Neural crest cell (in vitro differentiated cells): ENCODE measurements around the gene DNAH9. TPM values are rescaled to one million over a fixed set of nuclear protein-coding genes. Genes with fewer than 3 reads are reported as not detected.

Source experiments
- DNase-seq: peaks from one replicate; pipeline ENCODE4 v3.0.0; 2021; ENCODE audit warnings: low read depth, mixed read lengths, low spot score
- H3K27ac Mint-ChIP-seq: one replicate; pipeline ENCODE4 v1.8.0; 2021; ENCODE audit warnings: mild to moderate bottlenecking, mixed read lengths; ENCODE audit not compliant: unreplicated experiment
- H3K27me3 Mint-ChIP-seq: 2 replicates; pipeline ENCODE4 v1.8.0; 2021; ENCODE audit warnings: low read depth, mild to moderate bottlenecking, mixed read lengths
- H3K36me3 Mint-ChIP-seq: 2 replicates; pipeline ENCODE4 v1.8.0; 2021; ENCODE audit warnings: low read depth, mild to moderate bottlenecking, mixed read lengths
- H3K4me1 Mint-ChIP-seq: 2 replicates; pipeline ENCODE4 v1.8.0; 2021; ENCODE audit warnings: mixed read lengths
- H3K4me3 Mint-ChIP-seq: one replicate; pipeline ENCODE4 v1.8.0; 2021; ENCODE audit warnings: mild to moderate bottlenecking, mixed read lengths
- H3K9me3 Mint-ChIP-seq: 2 replicates; pipeline ENCODE4 v1.8.0; 2021; ENCODE audit warnings: mixed read lengths
- total RNA-seq: library from RNA; stranded (reverse); gene quantifications from 2 replicates; pipeline ENCODE4 v1.2.1, GENCODE V29; 2021
- TF ChIP-seq, protein P1 (sequence below): fragments of 200-600 bp; sonication (generic); conservative IDR thresholded peaks from 2 replicates; pipeline ENCODE4 v1.5.0; 2021; ENCODE audit warnings: antibody characterized with exemption, mild to moderate bottlenecking

The DNAH9 gene
- total RNA-seq, 1 donor from 2014 or later = 18.6 TPM

DNA sequence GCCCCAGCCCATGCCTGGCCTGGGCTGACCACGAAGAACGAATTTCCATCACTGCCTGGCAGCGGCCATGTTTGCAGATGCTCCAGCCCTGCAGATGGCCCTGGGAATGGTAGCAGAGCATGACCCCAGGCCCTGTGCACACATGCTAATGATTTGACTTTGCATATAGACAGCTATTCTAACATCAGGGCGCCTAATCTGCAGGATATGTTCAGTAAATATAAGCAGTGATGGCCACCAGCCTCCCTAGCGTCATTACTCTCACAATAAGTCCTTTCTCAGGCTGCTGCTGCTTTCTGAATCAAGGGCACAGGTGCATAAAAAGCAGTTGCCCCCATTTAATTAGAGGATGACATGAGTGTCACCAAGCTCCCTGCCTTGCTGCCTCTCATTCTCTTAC is 24.2 kb downstream of the DNAH9 start:
- Mint-ChIP-seq H3K9me3 (no peaks in the 10 kb centered on the region), H3K36me3 (no peaks in the 10 kb centered on the region), H3K4me1 (peaks cover 21% of the 10 kb centered on the region), H3K27ac (no peak overlapping the region), H3K4me3 (no peak overlapping the region), H3K27me3 (no peaks in the 10 kb centered on the region)
- no peak for DNase-seq
- TF ChIP-seq, protein P1, sequence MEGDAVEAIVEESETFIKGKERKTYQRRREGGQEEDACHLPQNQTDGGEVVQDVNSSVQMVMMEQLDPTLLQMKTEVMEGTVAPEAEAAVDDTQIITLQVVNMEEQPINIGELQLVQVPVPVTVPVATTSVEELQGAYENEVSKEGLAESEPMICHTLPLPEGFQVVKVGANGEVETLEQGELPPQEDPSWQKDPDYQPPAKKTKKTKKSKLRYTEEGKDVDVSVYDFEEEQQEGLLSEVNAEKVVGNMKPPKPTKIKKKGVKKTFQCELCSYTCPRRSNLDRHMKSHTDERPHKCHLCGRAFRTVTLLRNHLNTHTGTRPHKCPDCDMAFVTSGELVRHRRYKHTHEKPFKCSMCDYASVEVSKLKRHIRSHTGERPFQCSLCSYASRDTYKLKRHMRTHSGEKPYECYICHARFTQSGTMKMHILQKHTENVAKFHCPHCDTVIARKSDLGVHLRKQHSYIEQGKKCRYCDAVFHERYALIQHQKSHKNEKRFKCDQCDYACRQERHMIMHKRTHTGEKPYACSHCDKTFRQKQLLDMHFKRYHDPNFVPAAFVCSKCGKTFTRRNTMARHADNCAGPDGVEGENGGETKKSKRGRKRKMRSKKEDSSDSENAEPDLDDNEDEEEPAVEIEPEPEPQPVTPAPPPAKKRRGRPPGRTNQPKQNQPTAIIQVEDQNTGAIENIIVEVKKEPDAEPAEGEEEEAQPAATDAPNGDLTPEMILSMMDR = no peak

DNA sequence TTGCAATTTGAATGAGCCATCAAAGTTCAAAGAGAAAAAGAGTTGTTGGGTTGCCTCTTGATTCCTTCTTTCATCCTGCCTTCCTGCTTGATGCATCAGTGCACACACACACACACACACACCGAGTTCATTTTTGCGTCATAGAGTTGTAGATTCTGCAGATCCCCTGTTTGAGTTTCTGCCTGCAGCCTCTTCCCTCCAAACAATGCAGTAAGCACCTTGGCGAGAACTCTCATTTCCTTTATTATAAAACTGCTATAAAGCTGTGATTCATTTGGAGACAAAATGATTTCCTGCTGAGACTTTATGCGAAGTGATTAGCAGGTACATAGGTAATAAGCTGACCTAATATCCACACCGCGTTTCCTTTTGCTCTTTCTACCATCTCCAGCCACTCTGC is 26.7 kb downstream of the DNAH9 start:
- TF ChIP-seq, protein P1 = no peak
- H3K27me3 Mint-ChIP-seq = no peaks in the 10 kb centered on the region
- DNase-seq = no peak
- H3K4me3 Mint-ChIP-seq = no peak overlapping the region
- H3K9me3 Mint-ChIP-seq = no peaks in the 10 kb centered on the region
- H3K27ac Mint-ChIP-seq = no peak overlapping the region
- no peaks in the 10 kb centered on the region for H3K36me3 Mint-ChIP-seq
- H3K4me1 Mint-ChIP-seq = peaks cover 21% of the 10 kb centered on the region

DNA sequence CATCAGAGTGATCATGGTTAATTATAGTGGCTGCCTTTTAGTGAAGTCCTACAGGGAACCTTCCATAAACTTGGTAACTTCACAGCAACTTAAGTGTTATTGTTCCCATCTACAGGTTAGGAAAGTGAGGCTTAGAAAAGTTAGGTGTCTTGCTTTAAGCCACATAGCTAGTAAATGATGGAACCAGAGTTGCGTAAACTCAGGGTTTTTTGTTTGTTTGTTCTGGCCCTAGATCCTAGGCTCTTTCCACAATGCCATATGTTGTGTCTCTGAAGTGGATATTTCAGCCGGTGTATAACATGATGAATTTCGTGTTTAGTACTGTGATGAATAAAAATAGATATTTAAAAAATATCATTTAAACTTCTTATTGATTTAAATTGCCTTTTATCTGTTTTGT is 27.6 kb downstream of the DNAH9 start:
- H3K27me3 Mint-ChIP-seq = peaks cover 2% of the 10 kb centered on the region
- DNase-seq = no peak
- TF ChIP-seq, protein P1 = no peak
- H3K9me3 Mint-ChIP-seq = no peaks in the 10 kb centered on the region
- H3K4me3 Mint-ChIP-seq = no peak overlapping the region
- H3K27ac Mint-ChIP-seq = no peak overlapping the region
- H3K4me1 Mint-ChIP-seq = peaks cover 21% of the 10 kb centered on the region
- no peaks in the 10 kb centered on the region for H3K36me3 Mint-ChIP-seq

DNA sequence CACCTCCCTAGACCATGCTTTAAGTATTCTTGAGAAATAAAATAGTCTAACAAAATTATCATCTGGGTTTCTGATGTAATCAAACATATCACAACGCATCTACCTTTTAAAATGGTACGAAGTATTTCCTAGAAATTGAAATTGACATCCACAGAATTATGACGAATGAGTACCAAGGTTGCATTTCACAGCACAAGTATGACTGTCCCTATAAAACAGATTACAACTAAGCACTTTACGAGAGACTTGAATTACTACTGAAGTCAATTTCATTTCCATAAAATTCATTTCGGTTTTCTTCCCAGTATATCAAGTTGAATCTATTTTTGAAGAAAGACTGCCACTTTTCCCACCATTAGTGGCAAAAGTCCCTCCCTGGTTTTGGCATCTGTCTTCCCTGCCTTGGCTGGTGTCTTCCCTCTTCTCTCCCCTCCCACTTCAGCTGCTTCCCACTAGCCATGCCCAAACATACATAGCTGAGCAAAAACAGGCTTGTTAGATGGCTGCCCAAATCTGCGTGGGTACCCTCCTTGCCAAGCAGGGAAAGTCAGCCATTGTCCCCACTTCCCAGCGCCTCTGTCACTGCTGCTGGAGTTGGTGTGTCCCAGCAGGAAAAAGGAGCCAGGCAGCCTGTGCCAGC is 29.2 kb downstream of the DNAH9 start:
- TF ChIP-seq, protein P1 = no peak
- no peak overlapping the region for H3K27ac Mint-ChIP-seq
- no peaks in the 10 kb centered on the region for H3K9me3 Mint-ChIP-seq
- H3K36me3 Mint-ChIP-seq = no peaks in the 10 kb centered on the region
- no peak for DNase-seq
- peaks cover 14% of the 10 kb centered on the region for H3K4me1 Mint-ChIP-seq
- peaks cover 5% of the 10 kb centered on the region for H3K27me3 Mint-ChIP-seq
- H3K4me3 Mint-ChIP-seq = no peak overlapping the region

DNA sequence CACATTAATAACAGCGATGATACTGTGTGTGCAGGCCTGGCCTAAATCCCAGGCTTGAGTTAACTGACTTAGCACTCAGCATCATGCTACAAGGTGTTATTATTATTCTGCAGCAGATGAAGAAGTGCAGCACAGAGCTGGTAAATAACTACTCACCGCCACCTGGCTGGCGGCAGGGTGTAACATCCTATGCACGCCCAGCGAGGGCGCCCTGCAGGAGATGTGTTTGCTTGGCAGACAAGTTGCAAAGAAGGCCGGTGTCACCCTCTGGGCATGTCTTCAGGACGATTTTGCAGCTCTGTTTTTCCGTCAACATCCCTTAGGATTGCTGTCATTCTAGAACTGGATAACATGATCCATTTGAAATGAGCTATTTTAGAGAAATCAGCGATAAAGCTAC is 30.1 kb downstream of the DNAH9 start:
- Mint-ChIP-seq H3K36me3 (no peaks in the 10 kb centered on the region), H3K27me3 (peaks cover 5% of the 10 kb centered on the region), H3K9me3 (peaks cover 2% of the 10 kb centered on the region), H3K27ac (no peak overlapping the region), H3K4me3 (no peak overlapping the region), H3K4me1 (peaks cover 10% of the 10 kb centered on the region)
- TF ChIP-seq, protein P1 = peak; percentile 36
- no peak for DNase-seq
